Endothelial cell of umbilical vein (primary cell): Measurements from ENCODE around the gene CRACR2A. TPM values are rescaled to one million over a fixed set of nuclear protein-coding genes. Genes with fewer than 3 reads are reported as not detected.

Experiments
- BruUV-seq: library from RNA; stranded (reverse); fragments of 400-500 nt; replicated peaks from 2 replicates; lab custom pipeline; 2021; lab: Mats Ljungman, UMichigan
- CTCF ChIA-PET: fragments of 300-600, 350-600 bp; sonication (Branson Sonifier 250); formaldehyde crosslinking; loops from one replicate; lab custom pipeline; 2021; ENCODE audit warnings: antibody characterized with exemption, inconsistent platforms; lab: Charles Lee
- POLR2A ChIA-PET: fragments of 300-600, 350-600 bp; sonication (Branson Sonifier 250); formaldehyde crosslinking; loops from one replicate; lab custom pipeline; 2021; ENCODE audit warnings: antibody characterized with exemption, inconsistent platforms; lab: Charles Lee
- DNase-seq: peaks from one replicate; pipeline ENCODE4 v3.0.0-alpha.2; 2011; ENCODE audit warnings: low read depth, low spot score
- FAIRE-seq: peaks from 2 replicates; lab custom pipeline; 2011; peaks lifted over from hg19 to GRCh38; lab: Jason Lieb, UNC
- H2AFZ ChIP-seq: 2 replicates; pipeline ENCODE4 v1.6.0; 2012; ENCODE audit warnings: low read depth, low read length, control low read depth, inconsistent platforms
- H3K27ac ChIP-seq: 2 replicates; pipeline ENCODE4 v1.5.1; 2011; ENCODE audit warnings: low read depth, mild to moderate bottlenecking, control low read depth, low read length, moderate library complexity; ENCODE audit not compliant: insufficient read depth
- H3K27me3 ChIP-seq, 2 experiments: 2 replicates each; pipeline versions ENCODE4 v1.6.0 to v1.6.1; 2011; ENCODE audit warnings: low read length in 2 of 2, mixed read lengths in 1 of 2; ENCODE audit not compliant: control insufficient read depth in 2 of 2, insufficient read depth in 2 of 2
- H3K36me3 ChIP-seq, 2 experiments: 2 replicates in 1 of 2; 3 replicates in 1 of 2; pipeline ENCODE4 v1.5.1; 2011; ENCODE audit warnings: low read length in 2 of 2, mild to moderate bottlenecking in 1 of 2, moderate library complexity in 1 of 2; ENCODE audit not compliant: control insufficient read depth in 2 of 2, insufficient read depth in 2 of 2; ENCODE audit errors: extremely low read depth in 1 of 2
- H3K4me1 ChIP-seq: 3 replicates; pipeline ENCODE4 v1.5.1; 2011; ENCODE audit warnings: mild to moderate bottlenecking, low read length; ENCODE audit not compliant: control insufficient read depth, insufficient read depth; ENCODE audit errors: extremely low read depth
- H3K4me2 ChIP-seq: 2 replicates; pipeline ENCODE4 v1.6.1; 2011; ENCODE audit warnings: low read length, control low read depth, mixed read lengths; ENCODE audit not compliant: insufficient read depth
- H3K4me3 ChIP-seq, 3 experiments: fragments of 200-600 bp in 1 of 3; sonication (generic), shearing (Covaris generic) in 1 of 3; replicated peaks in 1 of 3; 2 replicates each; pipeline ENCODE4 v1.5.1; 2011 to 2016; ENCODE audit warnings: control low read depth in 3 of 3, low read length in 3 of 3, mild to moderate bottlenecking in 2 of 3, inconsistent platforms in 1 of 3, low read depth in 1 of 3, moderate library complexity in 1 of 3; ENCODE audit not compliant: insufficient read depth in 1 of 3
- H3K79me2 ChIP-seq: 2 replicates; pipeline ENCODE4 v1.6.0; 2012; ENCODE audit warnings: low read length, inconsistent platforms; ENCODE audit not compliant: control insufficient read depth, insufficient read depth
- H3K9ac ChIP-seq: replicated peaks from 2 replicates; pipeline ENCODE3; 2011; ENCODE audit warnings: low read length, control low read depth; ENCODE audit not compliant: insufficient read depth; ENCODE audit errors: extremely low read depth
- H3K9me1 ChIP-seq: replicated peaks from 3 replicates; pipeline ENCODE4 v1.6.0; 2011; ENCODE audit warnings: mild to moderate bottlenecking, low read length; ENCODE audit not compliant: control insufficient read depth, insufficient read depth; ENCODE audit errors: extremely low read depth
- H3K9me3 ChIP-seq: replicated peaks from 2 replicates; pipeline ENCODE4 v1.5.1; 2012; ENCODE audit warnings: low read length, inconsistent platforms; ENCODE audit not compliant: control insufficient read depth, insufficient read depth
- H4K20me1 ChIP-seq: replicated peaks from 2 replicates; pipeline ENCODE3; 2011; ENCODE audit warnings: mild to moderate bottlenecking, low read length; ENCODE audit not compliant: control insufficient read depth, insufficient read depth; ENCODE audit errors: extremely low read depth
- CTCF ChIP-seq, 2 donors: IDR thresholded peaks; 1 replicate in 1 of 2; 2 replicates in 1 of 2; pipeline ENCODE4 v1.5.1; 2011; ENCODE audit warnings: low read length in 2 of 2, mild to moderate bottlenecking in 2 of 2, moderate library complexity in 2 of 2, control low read depth in 1 of 2, inconsistent platforms in 1 of 2, low read depth in 1 of 2; ENCODE audit not compliant: insufficient read depth in 1 of 2; ENCODE audit errors: extremely low read depth in 1 of 2
- EZH2 ChIP-seq: IDR thresholded peaks from 2 replicates; pipeline ENCODE4 v1.6.1; 2012; ENCODE audit warnings: borderline replicate concordance, low read depth, mild to moderate bottlenecking, moderate library complexity, low read length, inconsistent platforms; ENCODE audit not compliant: severe bottlenecking
- FOS ChIP-seq: IDR thresholded peaks from 2 replicates; pipeline ENCODE4 v1.6.1; 2011; ENCODE audit warnings: mild to moderate bottlenecking, low read length, moderate library complexity, borderline replicate concordance; ENCODE audit not compliant: insufficient read depth
- GATA2 ChIP-seq: IDR thresholded peaks from 2 replicates; pipeline ENCODE4 v1.7.0; 2011; ENCODE audit warnings: low read depth, mild to moderate bottlenecking, moderate library complexity, mixed read lengths, low read length; ENCODE audit not compliant: insufficient read length, insufficient read depth
- JUN ChIP-seq: IDR thresholded peaks from 2 replicates; pipeline ENCODE4 v1.6.1; 2011; ENCODE audit warnings: borderline replicate concordance, low read depth; ENCODE audit not compliant: insufficient read length, insufficient read depth
- MAX ChIP-seq: IDR thresholded peaks from 2 replicates; pipeline ENCODE4 v1.6.1; 2011; ENCODE audit not compliant: insufficient read depth, insufficient read length
- MYC ChIP-seq: IDR thresholded peaks from one replicate; pipeline ENCODE4 v1.6.1; 2011; ENCODE audit warnings: mild to moderate bottlenecking, low read depth, low read length
- POLR2A ChIP-seq: IDR thresholded peaks from 2 replicates; pipeline ENCODE4 v1.6.1; 2012; ENCODE audit warnings: low read depth, mild to moderate bottlenecking, control low read depth, low read length
- POLR2AphosphoS5 ChIP-seq: IDR thresholded peaks from 2 replicates; pipeline ENCODE4 v1.6.1; 2012; ENCODE audit warnings: low read depth, mild to moderate bottlenecking, control low read depth, low read length, moderate library complexity; ENCODE audit not compliant: insufficient read depth
- dilution Hi-C: fragments of 300-500 bp; cut with MboI; formaldehyde crosslinking; loops from one replicate; pipeline ENCODE4 v1.15.0; 2019; ENCODE audit warnings: low sequenced_read_pairs; ENCODE audit not compliant: extremely low pct_ligation_motif_present
- intact Hi-C: fragments of 100-400 bp; cut with micrococcal nuclease; formaldehyde crosslinking; loops from one replicate; pipeline ENCODE4 v1.10.0; 2022
- polyA plus RNA-seq, 4 experiments: library from polyadenylated mRNA; depleted of rRNA in 3 of 4; stranded (reverse) in 3 of 4; unstranded in 1 of 4; fragments of >200 nt; gene quantifications; 2 replicates each; pipeline versions ENCODE4 v1.2.1 to v1.2.3, GENCODE V29; 2011 to 2012; ENCODE audit warnings: missing spikeins in 1 of 4
- total RNA-seq: library from RNA; stranded (reverse); gene quantifications from 2 replicates; pipeline ENCODE4 v1.2.3, GENCODE V29; 2021

Gene CRACR2A
- total and polyA plus RNA-seq, 2 donors (not counting 3 experiments of a cell fraction or from before 2014, with no cell fraction given), result 4.4 to 15.9 TPM

GRCh38 chr12:3727877-3728632 is 24.9 kb downstream of the CRACR2A start:
- ChIA-PET CTCF (interaction anchor here (1.8 kb wide), 1 partner anchor 76 kb away, joined by 4 read pairs; no protein-coding TSS in a partner anchor), POLR2A (no interaction called here)
- Histone ChIP-seq H3K27ac (no peak overlapping the region), H3K9ac (no peak overlapping the region), H3K36me3 (no peaks in the 10 kb centered on the region), H3K4me3 (no peak overlapping the region), H3K79me2 (no peaks in the 10 kb centered on the region), H3K9me3 (no peaks in the 10 kb centered on the region), H4K20me1 (no peaks in the 10 kb centered on the region), H2AFZ (no peak overlapping the region), H3K27me3 (no peaks in the 10 kb centered on the region), H3K4me1 (peaks cover 10% of the 10 kb centered on the region), H3K4me2 (no peak overlapping the region), H3K9me1 (no peaks in the 10 kb centered on the region)
- intact Hi-C loops, result no loop called here
- dilution Hi-C loops, result no loop called here
- TF ChIP-seq EZH2, result no peak
- DNase-seq (no peak), FAIRE-seq (no peak)
- no TSS peak for BruUV-seq

GRCh38 chr12:3727354-3727753 is 25.6 kb downstream of the CRACR2A start:
- Histone ChIP-seq H3K79me2 (no peaks in the 10 kb centered on the region), H3K27me3 (no peaks in the 10 kb centered on the region), H3K4me2 (no peak overlapping the region), H3K9ac (no peak overlapping the region), H3K9me1 (no peaks in the 10 kb centered on the region), H3K9me3 (no peaks in the 10 kb centered on the region), H3K4me3 (no peak overlapping the region), H3K4me1 (peaks cover 10% of the 10 kb centered on the region), H2AFZ (no peak overlapping the region), H3K27ac (no peak overlapping the region), H3K36me3 (no peaks in the 10 kb centered on the region), H4K20me1 (no peaks in the 10 kb centered on the region)
- ChIA-PET POLR2A (no interaction called here), CTCF (interaction anchor here (1.3 to 2.1 kb wide), 4 partner anchors 26 to 427 kb away, joined by 3 to 5 read pairs (median 4); partner anchors contain the start of gene CRACR2A)
- FAIRE-seq, result no peak
- intact Hi-C loops (no loop called here), dilution Hi-C loops (no loop called here)
- no TSS peak for BruUV-seq
- TF ChIP-seq JUN, result no peak
- TF ChIP-seq MYC, result no peak
- TF ChIP-seq CTCF (IDR thresholded peaks at IDR 0.05; ENCODE audit: extremely low read depth in 1 of 2, insufficient read depth in 1 of 2, low read depth in 1 of 2, low read length in 2 of 2), result no peak
- no peak for TF ChIP-seq MAX
- TF ChIP-seq FOS, result no peak
- no peak for TF ChIP-seq POLR2A
- no peak for TF ChIP-seq POLR2AphosphoS5
- no peak for TF ChIP-seq EZH2
- no peak for TF ChIP-seq GATA2
- DNase-seq, result no peak
